Activated T-helper 1 cell treated with Interleukin-2 at 50 U/mL for 16 hours (primary cell): Measurements from ENCODE around the gene TTLL5.

Experiments used
- DNase-seq: peaks from one replicate; pipeline ENCODE4 v3.0.0-alpha.2; 2020; ENCODE audit warnings: low read depth

Gene TTLL5

GRCh38 chr14:75961662-75962061, 300.6 kb downstream of the TTLL5 start:
- no peak for DNase-seq

GRCh38 chr14:75967866-75968265, 306.8 kb downstream of the TTLL5 start:
- DNase-seq = no peak

DNA sequence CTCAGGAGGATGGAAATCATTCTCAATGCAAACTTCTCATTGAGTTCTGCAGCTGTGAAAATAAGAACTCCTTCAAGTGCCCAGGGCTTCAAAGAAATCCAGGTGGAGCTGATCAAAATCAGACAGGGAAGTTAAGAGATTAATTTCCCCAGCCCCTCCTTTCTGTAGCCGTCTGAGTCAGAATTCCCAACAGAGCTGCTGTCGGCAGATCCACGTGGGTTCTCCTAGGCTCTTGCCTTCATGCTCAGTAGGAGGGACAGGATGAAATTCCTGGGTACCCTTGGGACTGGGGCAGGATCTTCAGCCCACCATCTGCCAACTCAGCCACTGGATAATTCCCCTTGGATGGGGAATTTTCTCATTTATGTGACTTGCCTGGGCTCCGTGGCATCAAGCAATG, 307.4 kb downstream of the TTLL5 start:
- no peak for DNase-seq

- DNase-seq = no peak
These were observed 308.1 kb downstream of the TTLL5 start for GRCh38 chr14:75969126-75969525.

DNA sequence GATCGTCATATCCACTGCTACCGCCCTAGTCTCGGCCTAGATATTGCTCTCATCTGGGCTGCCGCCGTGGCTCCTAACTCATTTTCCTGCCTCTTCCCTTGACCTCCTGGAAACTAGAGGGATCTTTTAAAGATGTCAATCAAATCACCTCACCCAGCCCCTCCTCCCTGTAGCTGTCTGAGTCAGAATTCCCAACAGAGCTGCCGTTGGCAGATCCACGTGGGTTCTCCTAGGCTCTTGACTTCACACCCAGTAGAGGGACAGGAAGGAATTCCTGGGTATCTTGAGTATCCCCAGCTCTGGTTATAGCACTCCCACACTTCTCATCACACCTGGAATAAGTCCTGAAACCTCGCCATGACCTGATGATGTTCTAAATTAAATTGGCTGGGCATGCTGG, 308.8 kb downstream of the TTLL5 start:
- DNase-seq = no peak

- DNase-seq = no peak
These were observed 309.9 kb downstream of the TTLL5 start for GRCh38 chr14:75970989-75971388.

DNA sequence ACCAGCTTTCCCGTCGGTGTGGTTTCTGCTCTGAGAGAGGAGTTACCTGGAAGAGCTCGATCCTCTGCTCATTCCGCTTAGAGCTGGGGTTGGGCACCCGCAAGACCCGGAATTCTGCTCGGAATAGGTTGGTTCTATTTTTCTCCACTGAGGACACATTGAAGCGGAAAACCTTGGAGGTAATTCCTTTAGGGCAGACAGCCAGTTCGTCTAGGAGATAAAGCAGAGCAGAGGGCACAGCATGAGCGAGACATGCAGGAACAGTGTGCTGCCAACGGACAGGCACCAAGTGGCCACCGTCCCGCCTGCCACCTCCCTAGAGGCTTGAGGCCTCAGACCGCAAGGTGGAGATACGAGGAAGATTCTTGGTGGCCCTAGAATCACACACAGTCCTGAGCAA, 310.5 kb downstream of the TTLL5 start:
- DNase-seq = no peak

DNA sequence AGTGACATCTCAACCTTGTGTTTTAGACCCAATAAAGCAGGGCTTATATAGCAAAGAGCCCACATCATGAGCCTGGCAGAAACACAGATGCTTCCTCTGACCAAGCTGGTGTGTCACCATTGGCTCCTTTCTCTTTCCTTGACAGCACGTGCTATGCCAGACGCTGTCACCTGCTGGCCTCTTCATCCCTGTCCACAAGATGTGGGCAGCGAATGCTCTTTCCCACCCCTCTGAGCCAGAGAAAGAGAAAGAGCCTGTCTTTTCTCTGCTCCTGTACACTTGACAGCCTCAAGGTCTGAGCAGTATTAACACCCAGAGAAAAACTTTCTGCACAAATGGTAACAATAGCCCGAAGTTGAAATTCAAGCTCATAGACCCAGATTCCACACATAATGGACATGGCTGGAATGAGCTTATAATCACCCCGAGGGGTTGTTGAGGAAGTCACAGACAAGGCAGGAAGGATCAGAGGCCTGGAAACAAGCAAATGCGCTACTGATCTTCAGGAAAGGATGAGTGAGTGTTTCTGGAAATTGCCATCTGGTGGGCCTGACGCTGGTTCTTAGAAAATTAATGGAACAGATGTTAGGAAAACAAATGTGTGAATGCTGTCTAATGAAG, 311.9 kb downstream of the TTLL5 start:
- DNase-seq = no peak

GRCh38 chr14:75976826-75977581, 316.0 kb downstream of the TTLL5 start:
- DNase-seq = no peak

DNA sequence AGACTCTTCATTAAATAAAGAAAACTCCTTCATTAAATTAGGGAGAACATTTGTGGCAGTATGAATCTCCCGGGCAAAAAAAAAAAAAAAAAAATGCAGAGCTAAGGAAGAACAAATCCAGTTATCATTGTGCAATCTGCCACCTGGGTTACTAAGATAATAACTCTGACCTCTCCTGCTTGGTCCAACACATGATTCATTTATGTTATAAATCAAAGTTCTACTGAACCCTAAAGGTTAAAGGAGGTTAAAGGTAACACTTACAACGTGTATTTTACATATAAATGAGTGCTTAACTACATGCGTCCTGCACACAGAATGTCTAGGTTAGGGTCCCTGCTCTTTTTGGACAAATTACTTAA, 316.5 kb downstream of the TTLL5 start:
- no peak for DNase-seq

DNA sequence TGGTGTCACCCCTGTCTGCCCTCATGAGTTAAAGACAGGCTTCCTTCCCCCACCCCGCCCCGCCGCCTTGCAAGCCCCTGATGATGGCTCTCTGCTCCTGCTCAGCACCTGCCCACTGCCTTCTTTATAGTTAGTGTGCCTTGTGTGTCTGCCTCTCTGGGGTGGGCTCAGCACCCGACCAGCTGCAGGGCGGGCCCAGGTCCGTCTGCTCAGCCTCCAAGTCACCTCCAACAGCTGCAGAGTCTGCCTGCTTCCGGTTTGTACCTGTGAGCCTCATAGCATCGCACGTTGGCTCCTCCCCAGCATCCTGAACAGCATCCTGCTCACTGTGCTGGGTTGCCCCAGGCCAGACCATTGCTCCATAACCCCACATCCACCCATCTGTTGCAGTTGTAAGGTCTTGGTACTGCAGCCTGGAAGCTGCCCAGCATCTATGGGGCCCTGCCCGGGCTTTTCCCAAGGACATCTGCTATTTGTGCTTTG, 317.2 kb downstream of the TTLL5 start:
- DNase-seq = no peak

DNA sequence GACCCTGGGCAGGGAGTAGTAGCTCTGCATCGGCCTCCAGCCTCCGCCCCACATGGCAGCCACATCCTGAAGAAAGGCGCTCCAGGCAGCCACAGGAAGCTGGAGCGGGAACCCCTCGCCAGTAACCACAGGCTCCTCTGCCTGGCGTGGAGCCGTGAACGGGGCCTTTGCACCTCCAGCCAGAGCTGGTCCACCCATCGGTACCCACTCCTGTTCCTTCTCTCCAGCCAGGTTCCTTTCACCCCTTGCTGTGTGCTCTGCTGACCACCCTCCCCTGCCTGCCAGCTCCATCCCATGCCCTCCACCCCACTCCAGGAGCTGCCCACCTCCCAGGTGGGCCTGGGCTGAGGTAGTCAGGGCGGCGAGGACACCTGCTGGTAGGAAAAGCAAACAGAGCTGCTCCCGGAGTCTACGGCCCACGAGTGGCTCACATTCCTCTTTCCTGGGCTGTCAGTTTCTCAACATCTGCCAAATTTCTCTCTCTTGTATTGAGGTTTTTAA, 318.1 kb downstream of the TTLL5 start:
- no peak for DNase-seq

DNA sequence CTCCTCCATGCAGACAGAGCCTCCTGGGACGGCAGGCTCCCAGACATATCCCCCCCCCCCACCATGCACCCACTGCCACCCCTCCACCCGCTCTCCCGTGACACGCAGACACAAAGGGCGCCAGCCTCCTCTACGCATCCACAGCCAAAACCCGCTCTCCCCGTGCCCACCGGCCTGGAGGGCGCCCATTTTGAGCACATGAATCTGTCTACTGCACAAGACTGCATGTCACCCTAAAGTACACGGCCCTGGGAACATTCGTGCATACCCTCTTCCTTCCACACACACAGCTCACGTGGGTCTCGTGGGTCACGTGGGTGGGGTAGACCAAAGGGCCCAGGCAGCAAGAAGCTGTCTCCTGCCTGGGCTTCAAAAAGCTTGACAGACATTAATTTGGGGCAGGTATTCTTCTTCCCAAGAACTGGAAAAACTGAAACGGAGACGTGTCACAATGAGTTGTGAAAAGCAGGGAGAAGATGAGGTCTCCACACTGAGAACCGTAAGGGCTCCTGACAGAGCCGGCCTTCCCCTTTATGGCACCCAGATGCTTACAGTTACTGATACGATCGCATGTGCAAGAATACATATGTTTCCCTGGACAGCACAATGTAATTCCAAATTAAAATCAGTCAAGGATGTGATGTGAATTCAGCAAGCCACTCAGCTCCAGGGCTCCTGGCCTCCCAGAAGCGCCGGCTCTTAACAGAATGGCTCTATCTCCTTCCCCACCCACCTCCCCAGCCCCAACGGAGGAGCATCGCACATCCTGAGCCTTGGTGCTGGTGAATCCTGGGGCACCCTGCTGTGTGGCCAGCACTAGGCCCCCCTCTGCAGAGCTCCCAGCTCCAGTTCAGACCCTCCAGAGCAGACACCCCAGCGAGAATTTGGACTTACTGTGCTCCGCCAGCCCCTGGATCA, 318.9 kb downstream of the TTLL5 start:
- no peak for DNase-seq

DNA sequence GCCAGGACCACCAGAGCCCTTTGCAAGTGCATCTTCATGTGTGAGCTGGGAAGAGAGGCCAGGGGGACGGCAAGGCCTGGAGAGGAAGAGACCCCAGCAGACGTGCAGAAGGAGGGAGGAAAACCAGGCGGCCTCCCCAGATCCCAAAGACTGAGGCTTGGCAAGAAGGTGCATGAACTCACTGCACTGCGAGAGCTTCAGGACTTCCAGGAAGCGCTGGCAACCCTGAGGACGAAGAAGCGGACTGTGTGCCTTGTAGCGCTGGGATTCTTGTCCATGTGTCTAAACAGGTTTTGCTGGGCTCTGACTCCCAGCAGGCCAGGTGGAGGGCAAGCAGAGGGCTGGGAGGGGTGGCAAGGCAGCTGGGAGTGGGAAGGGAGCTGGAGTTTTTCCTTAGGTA, 319.8 kb downstream of the TTLL5 start:
- DNase-seq = no peak

- DNase-seq = peak; percentile 38
These were observed 320.6 kb downstream of the TTLL5 start, which contains the start of gene TGFB3 for GRCh38 chr14:75981426-75982265. TGFB3 (minus strand) TSS chr14:75981995; CDS start chr14:75980893, 1,102 bp downstream.

DNA sequence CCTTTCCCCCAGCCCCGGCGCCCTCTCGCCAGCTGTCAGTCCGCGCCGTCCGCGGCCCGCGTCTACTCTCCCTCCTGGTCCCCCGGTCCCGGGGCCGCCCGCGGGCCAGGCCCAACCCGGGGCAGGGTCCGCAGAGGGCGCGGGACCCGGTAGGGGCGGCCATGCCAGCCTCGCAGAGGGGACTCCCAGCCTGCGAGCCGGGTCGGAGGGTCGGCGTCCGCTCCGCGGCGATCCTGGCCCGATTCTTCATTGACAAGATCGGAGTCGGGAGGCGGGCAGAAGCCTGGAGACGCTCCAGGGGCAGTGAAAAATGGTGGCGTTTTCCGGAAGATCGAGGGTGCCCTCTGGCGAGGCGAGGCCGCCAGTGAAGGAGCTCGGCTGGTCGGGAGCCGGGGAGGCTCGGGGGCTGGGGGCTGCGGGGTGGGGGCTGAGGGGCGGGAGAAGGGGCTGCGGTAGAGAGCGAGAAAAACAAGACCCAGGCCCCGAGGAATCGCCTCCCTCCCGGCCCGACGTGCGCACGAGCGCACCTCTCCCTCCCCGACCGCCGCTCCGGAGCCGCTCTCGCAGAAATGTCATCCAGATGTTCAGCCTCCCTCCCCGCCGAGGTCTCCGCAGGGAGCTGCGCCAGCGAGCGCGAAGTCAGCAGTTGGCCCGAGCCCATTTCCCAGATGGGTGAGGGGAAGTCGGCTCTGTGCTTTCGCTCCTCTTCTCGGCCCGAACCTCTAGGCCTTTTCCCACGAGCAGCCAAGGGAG, 321.4 kb downstream of the TTLL5 start:
- peak; percentile 60 for DNase-seq

DNA sequence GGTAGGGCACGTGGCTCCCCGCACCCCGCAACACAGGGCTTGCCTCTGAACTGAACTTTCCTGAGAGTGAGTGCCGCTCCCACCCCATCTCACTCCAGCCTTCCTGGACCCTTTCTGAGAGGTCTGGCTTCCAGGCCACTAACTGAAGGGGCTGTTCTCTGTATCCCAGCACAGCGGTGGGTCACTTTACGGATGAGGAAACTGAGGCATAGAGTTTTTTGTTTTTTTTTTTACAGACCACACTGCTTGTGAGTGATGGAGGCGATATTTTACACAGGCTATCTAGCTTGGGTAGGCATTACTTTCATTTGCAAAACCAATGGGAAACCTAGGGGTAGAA, 321.9 kb downstream of the TTLL5 start:
- no peak for DNase-seq

DNA sequence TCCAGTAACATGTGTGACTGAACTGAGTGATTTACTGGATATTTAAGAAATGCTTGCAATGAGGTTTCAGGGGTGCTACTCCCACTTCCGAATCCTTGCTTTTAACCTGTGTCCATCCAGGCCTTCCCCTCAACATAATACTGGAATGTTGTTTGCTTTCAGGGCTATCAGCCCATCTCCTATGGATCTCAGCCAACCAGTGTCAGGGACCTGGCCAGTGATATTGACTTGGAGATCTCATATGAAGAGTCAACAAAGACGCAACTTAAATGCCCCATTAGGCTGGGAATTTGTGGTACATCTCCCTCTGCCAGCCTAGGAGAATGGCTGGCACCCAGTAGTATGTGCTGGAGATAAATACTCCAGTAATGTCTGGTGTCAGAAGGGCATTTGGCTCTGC, 323.6 kb downstream of the TTLL5 start:
- DNase-seq = no peak

GRCh38 chr14:75985618-75986438, 324.8 kb downstream of the TTLL5 start, which contains the start of gene IFT43:
IFT43 (plus strand) TSS chr14:75985763; CDS start chr14:75985787, 24 bp downstream.
- peak; percentile 82 for DNase-seq

DNA sequence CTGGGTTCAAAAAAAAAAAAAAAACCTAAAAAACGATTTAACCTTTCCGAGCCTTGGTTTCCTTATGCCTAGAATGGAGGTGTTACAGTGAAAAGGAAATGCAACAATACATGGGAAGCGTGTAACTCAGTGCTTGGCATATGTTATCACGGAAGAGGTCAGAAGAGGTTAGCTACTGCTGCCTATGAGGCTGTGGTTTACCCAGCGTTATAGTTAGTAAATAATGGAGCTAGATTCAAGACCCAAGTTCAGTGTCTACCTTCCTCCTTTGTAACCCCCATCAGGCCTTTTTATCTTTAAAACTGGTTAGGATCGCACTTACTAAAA, 325.4 kb downstream of the TTLL5 start:
- no peak for DNase-seq
